Activated CD8-positive, alpha-beta memory T cell treated with anti-CD3 and anti-CD28 coated beads for 36 hours (primary cell): ENCODE results near the gene CDT1. TPM values are rescaled to one million over a fixed set of nuclear protein-coding genes. Genes with fewer than 3 reads are reported as not detected.

Source experiments
- CTCF ChIA-PET: fragments of 350-600 bp; sonication (Branson Sonifier 250); formaldehyde crosslinking; loops from one replicate; lab custom pipeline; 2021; ENCODE audit warnings: antibody characterized with exemption; lab: Charles Lee
- POLR2A ChIA-PET: fragments of 350-600 bp; sonication (Branson Sonifier 250); formaldehyde crosslinking; loops from one replicate; lab custom pipeline; 2021; ENCODE audit warnings: antibody characterized with exemption; lab: Charles Lee
- total RNA-seq, 2 experiments: library from RNA; stranded (reverse); gene quantifications; one replicate each; pipeline ENCODE4 v1.2.3, GENCODE V29; 2021

Gene CDT1
- total RNA-seq, 2 experiments from 2014 or later = 110 to 119 TPM

- ChIA-PET POLR2A (interaction anchor here (0.5 to 5.3 kb wide), 5 partner anchors 9 to 678 kb away, joined by 3 to 68 read pairs (median 4); partner anchors contain the start of gene PIEZO1), CTCF (interaction anchor here (1.2 kb wide), 1 partner anchor 65 kb away, joined by 3 read pairs; no protein-coding TSS in a partner anchor)
These were observed 4.3 kb downstream of the CDT1 start for GRCh38 chr16:88807626-88808453.

- CTCF ChIA-PET = interaction anchor here (1.2 to 6.2 kb wide), 3 partner anchors 48 to 72 kb away, joined by 3 to 37 read pairs (median 14); partner anchors contain the start of genes GALNS and TRAPPC2L
- POLR2A ChIA-PET = interaction anchor here (0.6 to 5.3 kb wide), 5 partner anchors 9 to 250 kb away, joined by 4 to 68 read pairs (median 4); partner anchors contain the start of gene PIEZO1
These were observed 5.6 kb downstream of the CDT1 start for GRCh38 chr16:88809068-88809675.

DNA sequence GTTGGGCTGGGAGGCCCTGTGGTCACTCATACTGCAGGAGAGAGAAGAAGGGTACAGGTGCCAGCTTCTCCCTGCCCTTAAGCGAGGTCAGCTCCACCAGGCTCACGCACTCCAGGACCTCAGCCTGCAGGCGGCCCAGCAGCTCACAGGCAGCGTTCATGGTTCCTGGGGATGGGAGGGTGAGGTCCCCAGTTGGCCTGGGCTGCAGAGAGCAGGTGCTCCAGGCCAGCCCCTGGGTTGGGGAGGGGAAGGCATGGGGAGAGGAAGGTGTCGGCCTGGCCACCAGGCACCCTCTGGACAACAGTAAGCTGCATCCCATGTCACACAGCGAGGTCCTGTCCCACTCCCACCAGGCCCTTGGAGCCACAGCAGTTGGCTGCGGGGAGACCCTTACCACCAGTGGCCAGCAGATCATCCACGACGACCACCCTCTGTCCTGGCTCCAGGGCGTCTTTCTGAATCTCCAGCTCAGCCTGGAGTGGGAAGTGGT lies 6.1 kb downstream of the CDT1 start:
- ChIA-PET POLR2A (interaction anchor here (0.8 to 5.3 kb wide), 6 partner anchors 10 to 72 kb away, joined by 3 to 68 read pairs (median 4); partner anchors contain the start of gene PIEZO1), CTCF (interaction anchor here (3.0 to 6.2 kb wide), 2 partner anchors 48 to 72 kb away, joined by 14 to 37 read pairs; partner anchors contain the start of genes GALNS and TRAPPC2L)

DNA sequence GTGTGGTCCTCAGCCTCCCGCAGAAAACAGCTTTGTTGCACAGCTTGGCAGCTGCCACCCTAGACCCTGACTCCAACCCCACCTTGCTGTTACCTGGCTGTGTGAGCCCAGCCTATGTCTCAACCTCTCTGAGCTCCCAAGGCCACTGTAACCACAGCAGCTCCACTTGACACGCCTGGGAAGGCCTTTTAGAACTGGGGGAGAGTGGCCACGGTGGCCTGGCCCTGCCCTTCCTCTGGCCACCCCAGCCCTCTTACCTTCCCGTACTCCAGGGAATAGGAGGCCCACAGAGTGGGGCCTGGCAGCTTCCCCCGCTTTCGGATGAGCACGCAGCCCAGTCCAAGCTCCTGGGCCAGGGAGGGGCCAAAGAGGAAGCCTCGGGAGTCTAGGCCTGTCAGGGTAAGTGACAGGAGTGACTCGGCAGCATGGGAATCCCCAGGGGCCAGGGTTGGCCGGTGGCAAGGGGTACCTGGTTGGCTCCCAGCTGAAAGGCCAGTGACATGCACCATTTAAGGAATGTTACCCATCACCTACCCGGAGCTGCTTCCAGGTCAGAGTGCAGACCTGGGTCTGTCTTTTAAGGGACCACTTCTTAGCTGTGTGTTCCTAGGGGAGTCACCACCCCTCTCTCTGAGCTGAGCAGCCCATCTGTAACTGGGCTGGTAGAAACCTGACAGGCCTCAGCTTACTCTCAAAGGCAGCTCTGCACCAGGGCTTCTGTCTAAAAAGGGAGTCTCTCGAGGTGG lies 6.8 kb downstream of the CDT1 start:
- CTCF ChIA-PET = interaction anchor here (3.0 to 6.2 kb wide), 2 partner anchors 47 to 73 kb away, joined by 14 to 37 read pairs; partner anchors contain the start of genes GALNS and TRAPPC2L

DNA sequence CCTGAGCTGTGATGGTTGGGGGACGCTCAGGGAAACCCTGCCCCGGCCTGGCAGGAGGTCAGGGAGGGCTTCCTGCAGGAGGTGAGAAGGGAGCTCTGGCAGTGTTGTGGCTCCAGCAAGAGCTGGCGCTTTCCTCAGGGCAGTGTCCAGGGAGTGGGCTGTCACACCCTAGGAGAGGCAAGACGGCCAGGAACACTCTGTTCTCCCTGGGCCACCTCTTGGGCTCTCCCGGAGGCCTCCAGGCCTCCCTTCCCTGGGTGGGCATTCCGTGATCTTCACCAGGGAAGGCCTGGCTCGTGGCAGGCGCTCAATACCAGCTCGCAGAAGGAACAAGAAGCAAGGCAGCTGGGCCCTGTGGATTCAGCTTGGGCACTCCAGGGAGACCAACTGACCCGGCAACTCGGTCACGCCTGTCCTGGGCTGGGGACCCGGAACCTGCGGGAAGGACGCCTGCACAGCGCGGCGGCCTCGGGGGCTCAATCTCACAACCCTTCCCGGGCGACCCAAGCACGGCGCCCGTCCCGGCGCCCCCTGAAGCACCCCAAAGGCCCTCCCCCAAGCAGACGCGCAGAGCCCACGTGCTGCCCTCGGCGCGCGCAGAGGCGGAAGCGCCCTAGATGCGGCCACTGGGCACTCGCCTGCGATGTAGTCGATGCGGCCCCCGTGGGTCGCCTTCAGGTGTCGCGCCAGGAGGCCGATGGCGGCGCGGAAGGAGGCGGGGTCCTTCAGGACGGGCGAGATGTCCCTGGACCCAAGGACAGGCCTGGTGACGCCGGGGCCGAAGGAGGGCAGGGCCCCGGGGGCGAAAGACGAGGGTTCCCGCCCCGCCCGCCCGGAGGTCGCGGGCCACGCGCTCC lies 7.6 kb downstream of the CDT1 start:
- POLR2A ChIA-PET = interaction anchor here (0.7 to 5.3 kb wide), 9 partner anchors 8 to 381 kb away, joined by 3 to 68 read pairs (median 4); partner anchors contain the start of genes GALNS, PIEZO1 and TRAPPC2L
- CTCF ChIA-PET = interaction anchor here (1.1 to 6.2 kb wide), 6 partner anchors 8 to 74 kb away, joined by 3 to 37 read pairs (median 10); partner anchors contain the start of genes GALNS and TRAPPC2L

More for the DNA sequence above, 6.8 kb downstream of the CDT1 start:
- POLR2A ChIA-PET = interaction anchor here (0.8 to 5.3 kb wide), 9 partner anchors 8 to 73 kb away, joined by 3 to 68 read pairs (median 4); partner anchors contain the start of genes GALNS, PIEZO1 and TRAPPC2L

DNA sequence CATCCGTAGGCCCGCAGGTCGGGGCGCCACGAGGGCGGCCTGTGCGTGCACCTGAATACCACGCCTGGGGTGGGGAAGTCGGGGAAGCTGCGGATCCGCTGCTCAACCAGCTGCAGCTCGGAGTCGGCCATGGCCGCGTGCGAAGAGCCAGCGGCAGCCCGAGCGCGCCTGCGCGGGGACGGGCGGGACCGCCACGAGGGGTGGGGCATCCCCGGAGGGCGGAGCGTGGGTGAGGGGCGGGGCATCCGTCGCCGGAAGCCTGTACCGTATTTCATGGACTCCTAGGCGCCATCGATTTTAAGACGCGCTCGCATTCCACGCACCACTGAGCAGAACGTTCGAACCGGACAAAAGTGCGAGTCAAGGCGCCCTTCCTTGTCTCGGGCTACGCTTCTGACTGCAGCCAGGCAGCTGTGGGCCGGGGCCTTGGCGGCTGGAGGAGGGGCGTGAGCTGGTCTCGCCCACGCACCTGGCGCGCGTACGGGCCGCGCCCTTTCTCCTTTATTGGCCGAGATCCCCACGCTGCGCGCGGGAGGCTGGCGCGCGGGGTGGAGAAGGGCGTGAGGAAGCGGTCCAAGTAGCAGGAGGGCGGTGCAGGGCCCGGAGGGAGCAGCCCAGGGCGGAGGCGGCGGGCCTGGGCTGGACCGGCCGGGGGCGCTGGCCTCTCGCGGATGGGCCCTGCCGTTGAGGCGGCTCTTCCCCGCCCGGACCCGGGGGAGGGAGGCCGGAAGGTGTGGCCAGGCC lies 8.4 kb downstream of the CDT1 start, which contains the start of gene APRT:
Gene APRT (minus strand): TSS at position 160 of the 744 bp plus-strand sequence. CDS start 29 bp downstream, at position 131.
- POLR2A ChIA-PET = interaction anchor here (0.5 to 5.3 kb wide), 10 partner anchors 9 to 1064 kb away, joined by 3 to 68 read pairs (median 4); partner anchors contain the start of genes CDT1, GALNS, PIEZO1 and TRAPPC2L
- CTCF ChIA-PET = interaction anchor here (1.1 to 6.2 kb wide), 7 partner anchors 9 to 75 kb away, joined by 3 to 37 read pairs (median 11); partner anchors contain the start of genes GALNS and TRAPPC2L

GRCh38 chr16:88812513-88813268 lies 9.1 kb downstream of the CDT1 start:
- ChIA-PET CTCF (interaction anchor here (0.8 to 6.2 kb wide), 8 partner anchors 10 to 354 kb away, joined by 3 to 37 read pairs (median 6); partner anchors contain the start of genes GALNS and TRAPPC2L), POLR2A (interaction anchor here (0.5 to 5.3 kb wide), 8 partner anchors 10 to 1063 kb away, joined by 3 to 68 read pairs (median 4); partner anchors contain the start of genes ACSF3, CDT1, GALNS and PIEZO1)

GRCh38 chr16:88813269-88814143 lies 9.9 kb downstream of the CDT1 start:
- ChIA-PET POLR2A (interaction anchor here (0.7 to 5.3 kb wide), 3 partner anchors 31 to 280 kb away, joined by 3 to 68 read pairs (median 13); partner anchors contain the start of genes ACSF3, GALNS, PIEZO1 and TRAPPC2L), CTCF (interaction anchor here (0.8 to 6.2 kb wide), 7 partner anchors 11 to 354 kb away, joined by 3 to 37 read pairs (median 8); partner anchors contain the start of genes GALNS and TRAPPC2L)

DNA sequence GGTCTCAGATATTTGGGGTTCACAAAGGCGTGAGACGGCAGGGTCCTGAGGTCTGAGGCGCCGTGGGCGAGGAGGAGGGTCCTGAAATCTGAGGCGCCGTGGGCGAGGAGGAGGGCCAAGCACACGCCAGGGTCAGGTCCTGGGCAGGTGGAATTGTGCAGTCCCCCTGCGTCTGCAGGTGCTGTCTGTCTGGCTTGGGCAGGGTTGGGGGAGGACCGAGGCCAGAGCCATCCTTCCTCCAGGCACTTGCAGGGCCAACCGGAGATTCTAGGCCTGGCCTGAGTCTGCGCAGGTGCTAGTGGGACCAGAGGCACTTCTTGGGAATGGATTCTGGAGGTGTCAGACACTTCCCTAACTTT lies 10.5 kb downstream of the CDT1 start:
- ChIA-PET CTCF (interaction anchor here (1.1 to 6.2 kb wide), 3 partner anchors 43 to 283 kb away, joined by 3 to 37 read pairs (median 11); partner anchors contain the start of genes GALNS and TRAPPC2L), POLR2A (no interaction called here)

DNA sequence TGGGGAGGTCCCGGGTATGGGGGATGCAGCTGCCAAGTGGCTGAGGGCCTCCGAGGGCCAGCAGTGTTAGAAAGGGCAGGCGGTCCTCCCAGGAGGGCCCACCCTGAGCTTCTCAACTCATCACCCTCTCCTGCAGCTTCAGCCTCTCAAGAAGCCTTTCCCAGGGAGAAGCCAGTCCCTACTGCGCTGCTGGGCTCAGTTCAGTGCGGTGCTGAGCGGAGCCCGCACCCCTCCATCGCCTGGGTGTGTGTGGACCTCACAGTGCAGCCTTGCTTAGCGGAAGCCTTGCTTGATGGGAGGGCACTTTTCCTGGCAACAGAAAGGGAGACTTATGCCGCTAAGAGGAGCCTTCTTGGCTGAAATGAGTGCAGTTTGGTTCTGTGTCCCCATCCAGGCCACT lies 11.6 kb downstream of the CDT1 start:
- POLR2A ChIA-PET = no interaction called here
- CTCF ChIA-PET = interaction anchor here (0.7 to 2.1 kb wide), 4 partner anchors 42 to 403 kb away, joined by 3 to 7 read pairs (median 5); partner anchors contain the start of genes GALNS, TRAPPC2L and ZNF778

- POLR2A ChIA-PET = no interaction called here
- CTCF ChIA-PET = interaction anchor here (0.7 to 2.2 kb wide), 4 partner anchors 41 to 402 kb away, joined by 3 to 10 read pairs (median 6); partner anchors contain the start of genes GALNS, TRAPPC2L and ZNF778
These were observed 12.5 kb downstream of the CDT1 start for GRCh38 chr16:88815901-88816589.

DNA sequence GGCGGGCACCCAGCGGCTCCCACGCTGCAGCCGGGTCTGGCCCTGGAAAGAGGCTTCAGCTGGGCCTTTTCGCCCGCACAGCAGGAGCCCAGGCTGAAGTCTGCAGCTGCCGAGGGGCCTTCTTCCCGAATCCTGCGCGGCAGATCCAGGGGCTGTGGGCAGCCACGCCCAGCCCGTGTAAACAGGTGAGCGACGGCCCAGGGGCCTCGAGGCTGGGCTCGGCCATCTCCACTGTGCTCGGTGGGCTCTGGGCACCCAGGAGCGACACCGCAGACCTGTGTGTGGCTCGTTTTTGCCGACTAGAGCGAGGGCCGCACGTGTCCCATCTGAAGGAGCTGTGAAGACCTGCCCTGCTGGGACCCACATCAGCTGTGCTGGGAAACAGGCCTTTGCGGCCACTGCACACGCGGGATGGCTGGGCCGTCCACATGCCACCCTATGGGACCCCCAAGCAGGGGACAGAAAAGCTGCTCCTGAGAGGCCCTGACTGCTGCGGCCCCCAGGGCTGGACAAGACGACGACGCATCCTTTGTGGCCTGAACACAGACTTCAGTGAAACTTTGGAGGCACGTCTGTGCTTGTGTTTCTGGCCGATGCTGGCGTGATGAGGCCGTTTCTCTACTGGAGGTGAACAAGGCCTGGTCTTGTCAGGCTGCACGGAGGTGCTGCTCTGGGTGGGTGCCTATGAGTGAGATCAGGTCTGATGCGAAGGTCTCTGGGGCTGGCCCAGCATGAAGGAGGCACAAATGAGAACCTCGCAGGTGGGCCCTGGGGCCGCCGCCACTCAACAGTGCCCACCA lies 13.3 kb downstream of the CDT1 start:
- ChIA-PET POLR2A (no interaction called here), CTCF (interaction anchor here (2.1 to 2.2 kb wide), 2 partner anchors 41 to 350 kb away, joined by 7 to 10 read pairs; no protein-coding TSS in a partner anchor)
